ENCODE data around the gene ACOX3. TPM values are rescaled to one million over a fixed set of nuclear protein-coding genes. Genes with fewer than 3 reads are reported as not detected.

Gene ACOX3
- total and polyA plus RNA-seq, 4 donors = 15.6 to 32.2 (median 21.5) TPM

GRCh38 chr4:8390577-8390976 is 49.9 kb downstream of the ACOX3 start:
- Histone ChIP-seq H3K4me3 (no peak overlapping the region), H3K27ac (ENCODE audit: low read depth in 1 of 2, low read length in 1 of 2) (no peak overlapping the region), H3K27me3 (ENCODE audit: control insufficient read depth in 3 of 3, insufficient read depth in 3 of 3, low read length in 2 of 3) (no peaks in the 10 kb centered on the region), H3K9ac (ENCODE audit: insufficient read depth in 1 of 2, low read length in 2 of 2) (no peak overlapping the region), H3K4me1 (ENCODE audit: control insufficient read depth in 5 of 5, insufficient read depth in 5 of 5, low read length in 5 of 5) (peaks cover 0 to 8% (median 3%) of the 10 kb centered on the region in 5 donors), H3K36me3 (ENCODE audit: control insufficient read depth in 4 of 4, insufficient read depth in 4 of 4, low read length in 4 of 4) (peaks cover 8 to 58% (median 30%) of the 10 kb centered on the region in 4 donors), H3K9me3 (ENCODE audit: control insufficient read depth in 4 of 4, insufficient read depth in 3 of 4, low read length in 3 of 4) (peaks cover 0 to 3% (median 0%) of the 10 kb centered on the region in 4 donors)
- TF ChIP-seq CTCF (IDR thresholded peaks at IDR 0.05; ENCODE audit: control extremely low read depth, extremely low read depth) = no peak
- DNase-seq = no peak
- 95 to 96% methylated on average over 5 of the region's 5 CpGs for WGBS, 2 donors
- ATAC-seq (ENCODE audit: insufficient read depth, low FRiP score) = no peak

- whole genome bisulfite sequencing, 2 donors = 96 to 97% methylated on average over 12 of the region's 12 CpGs
- Histone ChIP-seq H3K9ac (ENCODE audit: insufficient read depth in 1 of 2, low read length in 2 of 2) (no peak overlapping the region), H3K4me3 (no peak overlapping the region), H3K36me3 (ENCODE audit: control insufficient read depth in 4 of 4, insufficient read depth in 4 of 4, low read length in 4 of 4) (peaks cover 8 to 46% (median 29%) of the 10 kb centered on the region in 4 donors), H3K27ac (ENCODE audit: low read depth in 1 of 2, low read length in 1 of 2) (no peak overlapping the region), H3K27me3 (ENCODE audit: control insufficient read depth in 3 of 3, insufficient read depth in 3 of 3, low read length in 2 of 3) (no peaks in the 10 kb centered on the region), H3K4me1 (ENCODE audit: control insufficient read depth in 5 of 5, insufficient read depth in 5 of 5, low read length in 5 of 5) (peaks cover 3 to 8% (median 5%) of the 10 kb centered on the region in 5 donors), H3K9me3 (ENCODE audit: control insufficient read depth in 4 of 4, insufficient read depth in 3 of 4, low read length in 3 of 4) (no peaks in the 10 kb centered on the region)
- DNase-seq (no peak), ATAC-seq (ENCODE audit: insufficient read depth, low FRiP score) (no peak)
- no peak for TF ChIP-seq CTCF (IDR thresholded peaks at IDR 0.05; ENCODE audit: control extremely low read depth, extremely low read depth)
These were observed 52.0 kb downstream of the ACOX3 start for GRCh38 chr4:8388528-8388870.

- TF ChIP-seq CTCF (IDR thresholded peaks at IDR 0.05; ENCODE audit: control extremely low read depth, extremely low read depth) = no peak
- Histone ChIP-seq H3K4me3 (no peak overlapping the region), H3K27me3 (ENCODE audit: control insufficient read depth in 3 of 3, insufficient read depth in 3 of 3, low read length in 2 of 3) (no peaks in the 10 kb centered on the region), H3K4me1 (ENCODE audit: control insufficient read depth in 5 of 5, insufficient read depth in 5 of 5, low read length in 5 of 5) (peaks cover 3 to 12% (median 9%) of the 10 kb centered on the region in 5 donors), H3K27ac (ENCODE audit: low read depth in 1 of 2, low read length in 1 of 2) (no peak overlapping the region), H3K9ac (ENCODE audit: insufficient read depth in 1 of 2, low read length in 2 of 2) (no peak overlapping the region), H3K36me3 (ENCODE audit: control insufficient read depth in 4 of 4, insufficient read depth in 4 of 4, low read length in 4 of 4) (peaks cover 8 to 49% (median 28%) of the 10 kb centered on the region in 4 donors), H3K9me3 (ENCODE audit: control insufficient read depth in 4 of 4, insufficient read depth in 3 of 4, low read length in 3 of 4) (no peaks in the 10 kb centered on the region)
- ATAC-seq (ENCODE audit: insufficient read depth, low FRiP score) = no peak
- WGBS, 2 donors = 96% methylated on average over 33 of the region's 33 CpGs
- no peak for DNase-seq
These were observed 52.7 kb downstream of the ACOX3 start for GRCh38 chr4:8387615-8388527.
